ENCODE results near the gene MPPED1. TPM values are rescaled to one million over a fixed set of nuclear protein-coding genes. Genes with fewer than 3 reads are reported as not detected.

Gene MPPED1
- total and polyA plus RNA-seq, 2 donors (not counting 3 experiments of a cell fraction or from before 2014, with no cell fraction given): not detected

GRCh38 chr22:43421046-43421665, 9.3 kb downstream of the MPPED1 start:
- ChIA-PET POLR2A (no interaction called here), CTCF (no interaction called here)
- H2AFZ ChIP-seq (ENCODE audit: low read depth, low read length): no peak overlapping the region
- no peak overlapping the region for H3K9ac ChIP-seq (replicated peaks; ENCODE audit: extremely low read depth, insufficient read depth, low read length)
- no peak for DNase-seq (ENCODE audit: low read depth, low spot score)
- no peak overlapping the region for H3K27ac ChIP-seq (ENCODE audit: insufficient read depth, low read depth, low read length)
- H3K27me3 ChIP-seq (ENCODE audit: control insufficient read depth in 2 of 2, insufficient read depth in 2 of 2, low read length in 2 of 2): no peaks in the 10 kb centered on the region
- FAIRE-seq: no peak
- TF ChIP-seq EZH2 (IDR thresholded peaks at IDR 0.05; ENCODE audit: borderline replicate concordance, low read depth, low read length, severe bottlenecking) (no peak), GATA2 (IDR thresholded peaks at IDR 0.05; ENCODE audit: insufficient read depth, insufficient read length, low read depth, low read length) (no peak), CTCF (IDR thresholded peaks at IDR 0.05; ENCODE audit: extremely low read depth in 1 of 2, insufficient read depth in 1 of 2, low read depth in 1 of 2, low read length in 2 of 2) (no peak), MAX (IDR thresholded peaks at IDR 0.05; ENCODE audit: insufficient read depth, insufficient read length) (no peak), MYC (IDR thresholded peaks at IDR 0.05; ENCODE audit: low read depth, low read length) (no peak), JUN (IDR thresholded peaks at IDR 0.05; ENCODE audit: borderline replicate concordance, insufficient read depth, insufficient read length, low read depth) (no peak), POLR2AphosphoS5 (IDR thresholded peaks at IDR 0.05; ENCODE audit: insufficient read depth, low read depth, low read length) (no peak), FOS (IDR thresholded peaks at IDR 0.05; ENCODE audit: borderline replicate concordance, insufficient read depth, low read length) (no peak), POLR2A (IDR thresholded peaks at IDR 0.05; ENCODE audit: low read depth, low read length) (no peak)
- H3K79me2 ChIP-seq (ENCODE audit: control insufficient read depth, insufficient read depth, low read length): no peaks in the 10 kb centered on the region
- no peaks in the 10 kb centered on the region for H3K36me3 ChIP-seq (ENCODE audit: control insufficient read depth in 2 of 2, extremely low read depth in 1 of 2, insufficient read depth in 2 of 2, low read length in 2 of 2)
- no peaks in the 10 kb centered on the region for H3K4me1 ChIP-seq (ENCODE audit: control insufficient read depth, extremely low read depth, insufficient read depth, low read length)
- no peaks in the 10 kb centered on the region for H3K9me3 ChIP-seq (replicated peaks; ENCODE audit: control insufficient read depth, insufficient read depth, low read length)
- no peak overlapping the region for H3K4me3 ChIP-seq (replicated peaks in 1 of 3; ENCODE audit: insufficient read depth in 1 of 3, low read depth in 1 of 3, low read length in 3 of 3)
- dilution Hi-C loops (cut with MboI; ENCODE audit: extremely low pct_ligation_motif_present, low sequenced_read_pairs): no loop called here
- no peaks in the 10 kb centered on the region for H3K9me1 ChIP-seq (replicated peaks; ENCODE audit: control insufficient read depth, extremely low read depth, insufficient read depth, low read length)
- BruUV-seq (replicated peaks): no TSS peak
- intact Hi-C loops (cut with micrococcal nuclease): no loop called here
- no peak overlapping the region for H3K4me2 ChIP-seq (ENCODE audit: insufficient read depth, low read length)
- H4K20me1 ChIP-seq (replicated peaks; ENCODE audit: control insufficient read depth, extremely low read depth, insufficient read depth, low read length): no peaks in the 10 kb centered on the region
